ENCODE measurements around the gene SCYGR2.
"Not testable (repeated sequence)": the region's sequence is repeated elsewhere in the genome, so short reads cannot be mapped to it uniquely, and the experiment has no call there.

SCYGR2 gene

GRCh38 chr2:227598835-227599503 lies at the start of gene SCYGR2:
Gene SCYGR2, plus strand, starts transcription at chr2:227598893. Its CDS starts 0 bp downstream, at chr2:227598893.
- DNase-seq, result not testable (repeated sequence)

GRCh38 chr2:227551836-227552235 lies 46.9 kb upstream of the SCYGR2 start:
- DNase-seq, result no peak

GRCh38 chr2:227562581-227562980 lies 36.1 kb upstream of the SCYGR2 start:
- DNase-seq, result no peak

GRCh38 chr2:227565080-227565479 lies 33.6 kb upstream of the SCYGR2 start:
- DNase-seq, result no peak

- DNase-seq, result no peak
These were observed 32.7 kb upstream of the SCYGR2 start for GRCh38 chr2:227566012-227566411.

GRCh38 chr2:227568852-227569169 lies 29.9 kb upstream of the SCYGR2 start:
- DNase-seq, result no peak

- DNase-seq, result no peak
These were observed 28.1 kb upstream of the SCYGR2 start for GRCh38 chr2:227570615-227571014.

GRCh38 chr2:227576110-227576509 lies 22.6 kb upstream of the SCYGR2 start:
- no peak for DNase-seq

GRCh38 chr2:227576812-227577211 lies 21.9 kb upstream of the SCYGR2 start:
- no peak for DNase-seq

GRCh38 chr2:227577555-227577954 lies 21.1 kb upstream of the SCYGR2 start:
- DNase-seq, result no peak

- no peak for DNase-seq
These were observed 20.1 kb upstream of the SCYGR2 start for GRCh38 chr2:227578642-227579041.

GRCh38 chr2:227579791-227580190 lies 18.9 kb upstream of the SCYGR2 start:
- DNase-seq, result no peak

GRCh38 chr2:227582369-227582768 lies 16.3 kb upstream of the SCYGR2 start:
- DNase-seq, result no peak

- DNase-seq, result no peak
These were observed 5.9 kb upstream of the SCYGR2 start for GRCh38 chr2:227592694-227593387.

GRCh38 chr2:227595797-227596196 lies 2.9 kb upstream of the SCYGR2 start:
- DNase-seq, result no peak

- DNase-seq, result no peak
These were observed 1.7 kb upstream of the SCYGR2 start for GRCh38 chr2:227597036-227597435.

GRCh38 chr2:227597998-227598397 lies 695 bp upstream of the SCYGR2 start:
- no peak for DNase-seq

- DNase-seq, result no peak
These were observed 3.7 kb downstream of the SCYGR2 start for GRCh38 chr2:227602358-227602757.

GRCh38 chr2:227606476-227606875 lies 7.8 kb downstream of the SCYGR2 start:
- DNase-seq, result no peak

- no peak for DNase-seq
These were observed 9.2 kb downstream of the SCYGR2 start for GRCh38 chr2:227607941-227608340.

- DNase-seq, result peak; percentile 45
These were observed 10.1 kb downstream of the SCYGR2 start for GRCh38 chr2:227608561-227609338.

- DNase-seq, result no peak
These were observed 11.4 kb downstream of the SCYGR2 start for GRCh38 chr2:227610123-227610522.

- DNase-seq, result no peak
These were observed 14.0 kb downstream of the SCYGR2 start for GRCh38 chr2:227612546-227613271.
